Prostate gland (tissue), 2 donors: ENCODE results near the gene ALDH1L1. TPM values are rescaled to one million over a fixed set of nuclear protein-coding genes. Genes with fewer than 3 reads are reported as not detected.
"Not testable (repeated sequence)": the region's sequence is repeated elsewhere in the genome, so short reads cannot be mapped to it uniquely, and the experiment has no call there.

ENCODE experiments used
- DNase-seq: peaks from one replicate; pipeline ENCODE4 v3.0.0-alpha.2; 2019; ENCODE audit warnings: low spot score
- H3K27ac ChIP-seq, 2 donors: fragments of 200-600 bp; sonication (generic); 2 replicates each; pipeline ENCODE4 v1.5.1; 2017 to 2019
- H3K27me3 ChIP-seq: fragments of 200-600 bp; sonication (generic); replicated peaks from 2 replicates; pipeline ENCODE4 v1.5.1; 2019; ENCODE audit not compliant: insufficient read depth
- H3K36me3 ChIP-seq, 2 donors: fragments of 200-600 bp; sonication (generic); 1 replicate in 1 of 2; 2 replicates in 1 of 2; pipeline versions ENCODE4 v1.5.1 to v1.8.1; 2017 to 2019
- H3K4me1 ChIP-seq: fragments of 200-600 bp; sonication (generic); replicated peaks from 2 replicates; pipeline ENCODE4 v1.5.1; 2019
- H3K4me3 ChIP-seq, 2 donors: fragments of 200-600 bp; sonication (generic); 2 replicates each; pipeline ENCODE4 v1.5.1; 2017 to 2019
- H3K9me3 ChIP-seq: fragments of 200-600 bp; sonication (generic); 2 replicates; pipeline ENCODE4 v1.5.1; 2017
- POLR2A ChIP-seq: fragments of 450-650 bp; IDR thresholded peaks from one replicate; pipeline ENCODE4 v1.6.1; 2016; ENCODE audit warnings: antibody characterized with exemption, mild to moderate bottlenecking
- POLR2AphosphoS5 ChIP-seq: sonication (generic); formaldehyde crosslinking; IDR thresholded peaks from one replicate; pipeline ENCODE4 v1.6.1; 2017; ENCODE audit warnings: antibody characterized with exemption
- WGBS: methylation state at CpG from one replicate; pipeline ENCODE4 v1.1.5; 2018; 5-methylcytosine and 5-hydroxymethylcytosine counted together
- intact Hi-C: fragments of 100-400 bp; cut with DNase I; formaldehyde crosslinking; loops from one replicate; pipeline ENCODE4 v1.14.2; 2022
- total RNA-seq, 2 donors: library from RNA; depleted of rRNA; stranded (reverse); fragments of >200 nt; gene quantifications; one replicate each; pipeline ENCODE4 v1.1.0, GENCODE V29; 2016
- TF ChIP-seq, protein P1 (sequence below), 4 experiments: fragments of 200-600 bp in 2 of 4; fragments of 450-650 bp in 2 of 4; sonication (generic) in 2 of 4; IDR thresholded peaks; 1 replicate in 3 of 4; 2 replicates in 1 of 4; pipeline ENCODE4 v1.5.1; 2016 to 2019; ENCODE audit warnings: antibody characterized with exemption in 4 of 4, mild to moderate bottlenecking in 2 of 4, moderate library complexity in 2 of 4

ALDH1L1 gene
- total RNA-seq, 2 donors from 2014 or later: 19.6 to 57.3 TPM

DNA sequence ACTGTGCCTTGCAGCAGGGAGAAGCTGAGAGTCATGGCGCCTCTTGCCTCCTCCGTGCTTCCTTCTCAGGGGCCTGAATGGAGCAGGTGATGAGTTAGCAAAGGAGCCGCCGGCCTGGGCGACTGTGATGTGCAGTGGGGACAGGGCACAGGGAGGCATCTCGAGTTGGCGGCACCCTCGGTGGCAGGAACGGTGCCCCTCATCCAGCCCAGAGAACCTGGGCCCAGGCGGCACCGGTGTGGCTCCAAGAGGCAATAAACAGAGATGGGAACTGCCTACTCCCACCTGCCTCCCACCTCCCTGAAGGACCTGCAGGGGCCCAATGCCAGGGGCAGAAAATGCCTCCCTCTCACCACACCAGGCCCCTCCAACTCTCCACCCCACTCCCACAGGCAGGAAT, 102.6 kb downstream of the ALDH1L1 start:
- H3K36me3 ChIP-seq: no peaks in the 10 kb centered on the region
- 92% methylated on average over 11 of the region's 11 CpGs for WGBS
- intact Hi-C loops: no loop called here
- H3K27me3 ChIP-seq: no peaks in the 10 kb centered on the region
- DNase-seq: no peak
- no peak overlapping the region for H3K4me3 ChIP-seq
- no peaks in the 10 kb centered on the region for H3K4me1 ChIP-seq
- no peak for TF ChIP-seq POLR2AphosphoS5
- TF ChIP-seq, protein P1, sequence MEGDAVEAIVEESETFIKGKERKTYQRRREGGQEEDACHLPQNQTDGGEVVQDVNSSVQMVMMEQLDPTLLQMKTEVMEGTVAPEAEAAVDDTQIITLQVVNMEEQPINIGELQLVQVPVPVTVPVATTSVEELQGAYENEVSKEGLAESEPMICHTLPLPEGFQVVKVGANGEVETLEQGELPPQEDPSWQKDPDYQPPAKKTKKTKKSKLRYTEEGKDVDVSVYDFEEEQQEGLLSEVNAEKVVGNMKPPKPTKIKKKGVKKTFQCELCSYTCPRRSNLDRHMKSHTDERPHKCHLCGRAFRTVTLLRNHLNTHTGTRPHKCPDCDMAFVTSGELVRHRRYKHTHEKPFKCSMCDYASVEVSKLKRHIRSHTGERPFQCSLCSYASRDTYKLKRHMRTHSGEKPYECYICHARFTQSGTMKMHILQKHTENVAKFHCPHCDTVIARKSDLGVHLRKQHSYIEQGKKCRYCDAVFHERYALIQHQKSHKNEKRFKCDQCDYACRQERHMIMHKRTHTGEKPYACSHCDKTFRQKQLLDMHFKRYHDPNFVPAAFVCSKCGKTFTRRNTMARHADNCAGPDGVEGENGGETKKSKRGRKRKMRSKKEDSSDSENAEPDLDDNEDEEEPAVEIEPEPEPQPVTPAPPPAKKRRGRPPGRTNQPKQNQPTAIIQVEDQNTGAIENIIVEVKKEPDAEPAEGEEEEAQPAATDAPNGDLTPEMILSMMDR (IDR thresholded peaks at IDR 0.05): no peak
- no peak for TF ChIP-seq POLR2A
- no peak overlapping the region for H3K27ac ChIP-seq
- no peaks in the 10 kb centered on the region for H3K9me3 ChIP-seq

DNA sequence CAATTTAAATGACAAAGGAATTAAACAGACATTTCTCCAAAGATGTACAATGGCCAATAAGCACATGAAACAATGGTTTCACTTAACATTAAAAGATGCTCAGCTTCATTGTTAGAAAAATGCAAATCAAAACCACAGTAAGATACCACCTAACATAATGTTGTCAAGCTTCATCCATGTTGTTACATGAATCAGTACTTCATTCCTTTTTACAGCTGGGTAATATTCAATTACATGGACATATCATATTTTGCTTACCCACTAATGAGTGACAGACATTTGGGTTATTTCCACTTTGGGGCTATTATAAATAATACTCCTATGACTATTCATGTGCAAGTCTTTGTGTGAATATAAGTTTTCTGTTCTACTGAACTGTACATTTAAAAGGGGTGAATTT, 104.2 kb downstream of the ALDH1L1 start:
- no peak for DNase-seq
- no peaks in the 10 kb centered on the region for H3K9me3 ChIP-seq
- H3K4me1 ChIP-seq: no peaks in the 10 kb centered on the region
- H3K36me3 ChIP-seq: no peaks in the 10 kb centered on the region
- H3K4me3 ChIP-seq: no peak overlapping the region
- TF ChIP-seq, protein P1 (IDR thresholded peaks at IDR 0.05): no peak
- TF ChIP-seq POLR2A (no peak), POLR2AphosphoS5 (no peak)
- intact Hi-C loops: no loop called here
- H3K27ac ChIP-seq: no peak overlapping the region
- H3K27me3 ChIP-seq: no peaks in the 10 kb centered on the region

DNA sequence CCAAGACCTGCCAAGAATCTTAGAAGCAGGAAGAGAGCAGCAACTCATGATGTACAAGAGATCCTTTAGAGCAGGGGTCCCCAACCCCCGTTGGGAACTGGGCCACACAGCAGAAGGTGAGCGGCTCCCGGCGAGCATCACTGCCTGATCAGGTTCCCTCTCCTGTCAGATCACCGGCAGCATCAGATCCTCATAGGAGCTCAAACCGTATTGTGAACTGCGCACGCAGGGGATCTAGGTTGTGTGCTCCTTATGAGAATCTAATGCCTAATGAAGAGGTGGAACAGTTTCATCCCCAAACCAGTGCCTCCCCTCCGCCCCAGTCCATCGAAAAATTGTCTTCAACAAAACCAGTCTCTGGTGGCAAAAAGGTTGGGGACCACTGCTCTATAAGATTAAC, 110.2 kb downstream of the ALDH1L1 start:
- intact Hi-C loops: no loop called here
- 86% methylated on average over 10 of the region's 10 CpGs for WGBS
- Histone ChIP-seq H3K36me3 (no peaks in the 10 kb centered on the region), H3K4me3 (no peak overlapping the region), H3K4me1 (no peaks in the 10 kb centered on the region), H3K27me3 (no peaks in the 10 kb centered on the region), H3K9me3 (no peaks in the 10 kb centered on the region), H3K27ac (no peak overlapping the region)
- DNase-seq: no peak
- TF ChIP-seq POLR2A: no peak
- TF ChIP-seq, protein P1 (IDR thresholded peaks at IDR 0.05): no peak
- no peak for TF ChIP-seq POLR2AphosphoS5

DNA sequence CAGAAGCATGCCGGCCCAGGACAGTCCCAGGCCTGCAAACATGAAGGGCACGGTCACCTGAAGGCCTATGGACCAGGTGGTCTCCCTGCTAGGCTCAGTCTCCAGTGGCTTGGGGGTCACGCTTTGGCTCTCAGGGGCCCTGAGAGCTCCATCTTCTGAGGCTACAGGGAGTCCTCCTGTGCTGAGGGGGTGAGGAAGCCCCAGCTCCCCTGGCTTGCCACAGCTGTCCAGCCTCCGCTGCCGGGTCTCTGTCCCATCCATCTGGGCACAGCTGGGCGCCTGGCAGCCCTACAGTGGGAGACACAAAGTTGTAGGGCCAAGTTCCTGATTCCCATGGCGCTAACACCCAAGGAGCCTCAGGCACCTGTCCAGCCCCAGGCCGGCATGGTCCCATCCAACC, 112.4 kb downstream of the ALDH1L1 start:
- Histone ChIP-seq H3K27me3 (no peaks in the 10 kb centered on the region), H3K4me3 (no peak overlapping the region), H3K9me3 (no peaks in the 10 kb centered on the region), H3K4me1 (no peaks in the 10 kb centered on the region), H3K27ac (no peak overlapping the region), H3K36me3 (no peaks in the 10 kb centered on the region)
- TF ChIP-seq POLR2A (no peak), POLR2AphosphoS5 (no peak)
- TF ChIP-seq, protein P1 (IDR thresholded peaks at IDR 0.05): no peak
- DNase-seq: no peak
- WGBS: 96% methylated on average over 8 of the region's 8 CpGs
- intact Hi-C loops: no loop called here

DNA sequence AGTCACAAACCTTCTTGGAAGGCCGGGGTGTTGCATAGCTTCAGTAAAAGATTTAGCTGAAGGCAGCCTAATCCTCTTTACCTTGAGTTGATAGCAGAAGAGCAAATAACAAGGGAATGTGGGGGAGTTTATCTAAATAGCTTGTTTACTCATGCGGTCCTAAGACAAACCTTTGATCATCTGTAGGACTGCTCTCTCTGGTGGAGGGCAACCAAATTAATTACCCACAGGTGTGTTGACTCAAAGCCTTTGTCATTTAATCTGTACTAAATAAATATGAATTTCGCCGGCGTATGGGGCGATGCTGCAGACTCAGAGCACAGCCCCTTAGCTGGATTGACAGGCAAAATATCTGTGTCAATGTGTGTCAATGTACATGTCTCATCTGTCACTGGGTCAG, 113.7 kb downstream of the ALDH1L1 start:
- H3K4me3 ChIP-seq, H3K27me3 ChIP-seq, intact Hi-C loops, DNase-seq, H3K9me3 ChIP-seq, H3K4me1 ChIP-seq, H3K27ac ChIP-seq, H3K36me3 ChIP-seq: not testable (repeated sequence)
- 86% methylated on average over 6 of the region's 6 CpGs for WGBS
